Measurements from ENCODE around the gene LDLRAD4. TPM values are rescaled to one million over a fixed set of nuclear protein-coding genes. Genes with fewer than 3 reads are reported as not detected.

Gene LDLRAD4
- total RNA-seq, 1 donor from 2014 or later, result 18.4 TPM

GRCh38 chr18:13380691-13381070 lies 162.1 kb downstream of the LDLRAD4 start:
- TF ChIP-seq CTCF (IDR thresholded peaks at IDR 0.05), result no peak
- intact Hi-C loops (cut with DNase I), result no loop called here
- Histone ChIP-seq H3K27ac (no peak overlapping the region), H3K36me3 (no peaks in the 10 kb centered on the region), H3K9me3 (no peaks in the 10 kb centered on the region), H3K4me1 (peaks cover 19% of the 10 kb centered on the region), H3K4me3 (no peak overlapping the region), H3K27me3 (no peaks in the 10 kb centered on the region)
- DNase-seq (no peak), ATAC-seq (no peak)

DNA sequence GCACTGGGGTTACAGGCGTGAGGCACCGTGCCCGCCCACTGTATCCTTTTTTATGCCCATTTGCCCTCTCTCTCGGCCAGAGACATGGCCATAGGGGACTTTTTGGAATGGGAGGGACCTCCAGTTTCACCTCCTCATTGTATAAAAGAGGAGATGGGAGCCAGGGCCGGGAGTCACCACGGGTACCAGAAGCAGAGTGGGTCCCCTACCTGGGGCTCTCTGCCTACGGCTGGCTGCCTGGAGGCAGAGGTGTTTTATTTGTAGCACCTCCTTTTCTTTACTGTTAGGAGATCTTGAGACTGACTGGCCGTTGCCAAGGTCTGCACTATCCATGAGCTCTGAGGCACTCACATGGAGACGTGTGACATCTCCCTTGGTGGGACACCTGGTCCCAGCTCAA lies 162.8 kb downstream of the LDLRAD4 start:
- Histone ChIP-seq H3K27ac (peak overlapping the region; percentile 92), H3K36me3 (no peaks in the 10 kb centered on the region), H3K4me1 (peaks cover 19% of the 10 kb centered on the region), H3K9me3 (no peaks in the 10 kb centered on the region), H3K4me3 (no peak overlapping the region), H3K27me3 (no peaks in the 10 kb centered on the region)
- no peak for TF ChIP-seq CTCF (IDR thresholded peaks at IDR 0.05)
- DNase-seq (no peak), ATAC-seq (no peak)
- intact Hi-C loops (cut with DNase I), result no loop called here

- H3K9me3 ChIP-seq, result no peaks in the 10 kb centered on the region
- H3K27ac ChIP-seq, result peak overlapping the region; percentile 92
- peaks cover 19% of the 10 kb centered on the region for H3K4me1 ChIP-seq
- H3K36me3 ChIP-seq, result no peaks in the 10 kb centered on the region
- peak overlapping the region; percentile 42 for H3K4me3 ChIP-seq
- no peaks in the 10 kb centered on the region for H3K27me3 ChIP-seq
- TF ChIP-seq CTCF (IDR thresholded peaks at IDR 0.05), result no peak
- ATAC-seq (peak; percentile 85), DNase-seq (peak; percentile 78)
- intact Hi-C loops (cut with DNase I), result no loop called here
Measured at GRCh38 chr18:13381944-13382365, 163.4 kb downstream of the LDLRAD4 start.

- Histone ChIP-seq H3K4me3 (peak overlapping the region; percentile 42), H3K9me3 (no peaks in the 10 kb centered on the region), H3K27me3 (no peaks in the 10 kb centered on the region), H3K36me3 (no peaks in the 10 kb centered on the region), H3K4me1 (peaks cover 19% of the 10 kb centered on the region), H3K27ac (peak overlapping the region; percentile 92)
- DNase-seq, result no peak
- intact Hi-C loops (cut with DNase I), result no loop called here
- no peak for TF ChIP-seq CTCF (IDR thresholded peaks at IDR 0.05)
- peak; percentile 72 for ATAC-seq
Measured at GRCh38 chr18:13382366-13382953, 163.9 kb downstream of the LDLRAD4 start.

- H3K4me1 ChIP-seq, result peaks cover 14% of the 10 kb centered on the region
- H3K4me3 ChIP-seq, result no peak overlapping the region
- ATAC-seq, result no peak
- no peak for TF ChIP-seq CTCF (IDR thresholded peaks at IDR 0.05)
- H3K9me3 ChIP-seq, result no peaks in the 10 kb centered on the region
- H3K27ac ChIP-seq, result peak overlapping the region; percentile 92
- intact Hi-C loops (cut with DNase I), result no loop called here
- no peaks in the 10 kb centered on the region for H3K27me3 ChIP-seq
- H3K36me3 ChIP-seq, result no peaks in the 10 kb centered on the region
- DNase-seq, result no peak
Measured at GRCh38 chr18:13382954-13383827, 164.6 kb downstream of the LDLRAD4 start.

Measured in upper lobe of right lung (tissue), 1 donor.